Measurements from ENCODE around the gene ITGAE. TPM values are rescaled to one million over a fixed set of nuclear protein-coding genes. Genes with fewer than 3 reads are reported as not detected.

Gene ITGAE
- total RNA-seq, 4 donors from 2014 or later, result 16.1 to 29.5 (median 21.4) TPM

DNA sequence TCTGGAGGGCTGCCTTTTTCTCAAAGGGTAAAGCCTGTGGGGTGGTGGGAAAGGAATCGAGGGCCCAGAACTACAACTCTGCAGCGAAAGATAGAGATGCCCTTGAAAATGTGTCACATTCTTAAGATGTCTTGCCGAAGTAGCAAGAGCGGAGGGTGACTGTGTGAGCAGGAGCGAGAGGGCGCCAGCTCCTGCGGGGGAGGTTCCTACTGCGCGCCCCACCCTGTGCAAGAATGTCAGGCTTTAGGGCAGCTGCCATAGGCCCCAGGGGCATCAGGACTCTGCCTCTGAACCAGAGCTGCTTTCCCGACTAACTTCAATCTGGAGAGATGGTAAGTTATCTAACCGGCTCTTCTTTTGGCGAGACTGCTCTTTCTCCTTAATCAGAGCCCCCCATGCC lies 11.8 kb upstream of the ITGAE start:
- no peak for DNase-seq (ENCODE audit: extremely low spot score)
- Histone ChIP-seq H3K36me3 (peaks cover 54 to 100% (median 93%) of the 10 kb centered on the region in 4 donors), H3K4me3 (no peak overlapping the region), H3K4me1 (no peaks in the 10 kb centered on the region), H3K27me3 (no peaks in the 10 kb centered on the region), H3K9me3 (no peaks in the 10 kb centered on the region), H3K27ac (replicated peaks in 1 of 4) (no peak overlapping the region)
- WGBS, result 93% methylated on average over 12 of the region's 12 CpGs
- intact Hi-C loops (cut with DNase I), result no loop called here
- no peak for TF ChIP-seq POLR2A (IDR thresholded peaks at IDR 0.05; ENCODE audit: low read depth)
- TF ChIP-seq, protein P1, sequence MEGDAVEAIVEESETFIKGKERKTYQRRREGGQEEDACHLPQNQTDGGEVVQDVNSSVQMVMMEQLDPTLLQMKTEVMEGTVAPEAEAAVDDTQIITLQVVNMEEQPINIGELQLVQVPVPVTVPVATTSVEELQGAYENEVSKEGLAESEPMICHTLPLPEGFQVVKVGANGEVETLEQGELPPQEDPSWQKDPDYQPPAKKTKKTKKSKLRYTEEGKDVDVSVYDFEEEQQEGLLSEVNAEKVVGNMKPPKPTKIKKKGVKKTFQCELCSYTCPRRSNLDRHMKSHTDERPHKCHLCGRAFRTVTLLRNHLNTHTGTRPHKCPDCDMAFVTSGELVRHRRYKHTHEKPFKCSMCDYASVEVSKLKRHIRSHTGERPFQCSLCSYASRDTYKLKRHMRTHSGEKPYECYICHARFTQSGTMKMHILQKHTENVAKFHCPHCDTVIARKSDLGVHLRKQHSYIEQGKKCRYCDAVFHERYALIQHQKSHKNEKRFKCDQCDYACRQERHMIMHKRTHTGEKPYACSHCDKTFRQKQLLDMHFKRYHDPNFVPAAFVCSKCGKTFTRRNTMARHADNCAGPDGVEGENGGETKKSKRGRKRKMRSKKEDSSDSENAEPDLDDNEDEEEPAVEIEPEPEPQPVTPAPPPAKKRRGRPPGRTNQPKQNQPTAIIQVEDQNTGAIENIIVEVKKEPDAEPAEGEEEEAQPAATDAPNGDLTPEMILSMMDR (IDR thresholded peaks at IDR 0.05), result no peak
- TF ChIP-seq EP300 (IDR thresholded peaks at IDR 0.05), result no peak
- no peak for TF ChIP-seq POLR2AphosphoS5 (IDR thresholded peaks at IDR 0.05)

DNA sequence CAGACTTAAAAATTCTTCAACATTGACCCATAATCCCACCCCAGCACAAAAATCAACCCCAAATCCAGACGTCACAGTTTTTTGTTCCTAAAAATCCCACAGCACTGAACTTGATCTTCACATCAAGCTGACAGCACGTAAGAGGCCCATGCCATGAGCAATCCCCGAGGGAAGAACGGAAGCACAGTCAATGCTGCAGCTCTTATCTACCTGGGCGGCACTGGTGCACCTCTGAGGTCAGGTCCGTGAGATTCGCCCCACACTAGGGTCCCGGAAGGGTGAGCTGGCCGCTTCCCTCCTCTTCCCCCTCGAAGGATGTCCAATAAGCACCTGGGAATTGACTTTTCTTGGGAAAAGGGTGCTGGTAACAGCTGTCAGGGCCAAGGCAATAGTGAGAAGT lies 11.3 kb upstream of the ITGAE start:
- Histone ChIP-seq H3K4me1 (no peaks in the 10 kb centered on the region), H3K36me3 (peaks cover 53 to 100% (median 94%) of the 10 kb centered on the region in 4 donors), H3K4me3 (no peak overlapping the region), H3K9me3 (no peaks in the 10 kb centered on the region), H3K27me3 (no peaks in the 10 kb centered on the region), H3K27ac (replicated peaks in 1 of 4) (no peak overlapping the region)
- 86% methylated on average over 10 of the region's 10 CpGs for WGBS
- intact Hi-C loops (cut with DNase I), result no loop called here
- no peak for DNase-seq (ENCODE audit: extremely low spot score)
- TF ChIP-seq EP300 (IDR thresholded peaks at IDR 0.05) (no peak), POLR2A (IDR thresholded peaks at IDR 0.05; ENCODE audit: low read depth) (no peak), POLR2AphosphoS5 (IDR thresholded peaks at IDR 0.05) (no peak)
- TF ChIP-seq, protein P1 (IDR thresholded peaks at IDR 0.05), result no peak

DNA sequence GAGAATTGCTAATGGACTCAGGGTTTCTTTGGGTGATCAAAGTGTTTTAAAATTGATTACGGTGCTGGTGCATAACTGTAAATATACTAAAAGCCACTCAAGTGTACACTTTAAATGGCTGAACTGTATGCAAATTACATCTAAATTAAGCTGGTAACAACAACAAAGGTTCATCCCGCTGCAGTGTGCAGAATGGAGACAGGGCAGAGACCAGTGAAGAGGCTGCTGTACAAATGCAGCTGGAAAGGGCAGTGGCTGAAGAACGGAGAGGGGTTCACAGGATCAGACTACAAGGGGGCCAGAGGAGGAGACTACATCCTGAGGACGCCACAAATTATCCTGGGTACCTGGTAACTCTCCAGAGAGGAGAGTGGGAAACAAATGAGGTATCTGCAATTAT lies 9.0 kb upstream of the ITGAE start:
- intact Hi-C loops (cut with DNase I), result no loop called here
- DNase-seq (ENCODE audit: extremely low spot score), result no peak

DNA sequence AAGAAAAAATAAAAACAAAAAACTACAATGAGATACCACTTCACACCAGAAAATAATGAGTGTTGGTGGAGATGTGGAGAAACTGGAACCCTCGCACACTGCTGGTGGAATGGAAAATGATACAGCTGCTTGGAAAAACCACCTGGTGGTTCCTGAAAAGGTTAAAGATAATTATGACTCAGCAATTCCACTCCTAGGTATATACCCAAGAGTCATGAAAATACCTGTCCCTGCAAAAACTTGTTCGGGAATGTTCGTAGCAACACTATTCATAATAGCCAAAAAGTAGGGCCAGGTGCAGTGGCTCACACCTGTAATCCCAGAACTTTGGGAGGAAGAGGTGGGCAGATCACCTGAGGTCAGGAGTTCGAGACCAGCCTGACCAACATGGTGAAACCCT lies 8.1 kb upstream of the ITGAE start:
- no peak for DNase-seq (ENCODE audit: extremely low spot score)
- no peaks in the 10 kb centered on the region for H3K9me3 ChIP-seq
- TF ChIP-seq POLR2AphosphoS5 (IDR thresholded peaks at IDR 0.05) (no peak), EP300 (IDR thresholded peaks at IDR 0.05) (no peak), POLR2A (IDR thresholded peaks at IDR 0.05; ENCODE audit: low read depth) (no peak)
- TF ChIP-seq, protein P1 (IDR thresholded peaks at IDR 0.05), result no peak
- intact Hi-C loops (cut with DNase I), result no loop called here
- H3K4me1 ChIP-seq, result no peaks in the 10 kb centered on the region
- H3K27me3 ChIP-seq, result no peaks in the 10 kb centered on the region
- H3K27ac ChIP-seq (replicated peaks in 1 of 4), result no peak overlapping the region
- 95% methylated on average over 4 of the region's 4 CpGs for WGBS
- H3K36me3 ChIP-seq, result peaks cover 36 to 86% (median 70%) of the 10 kb centered on the region in 4 donors
- H3K4me3 ChIP-seq, result no peak overlapping the region

More for the DNA sequence above, 9.0 kb upstream of the ITGAE start:
- Histone ChIP-seq H3K36me3 (peaks cover 45 to 93% (median 79%) of the 10 kb centered on the region in 4 donors), H3K27me3 (no peaks in the 10 kb centered on the region), H3K9me3 (no peaks in the 10 kb centered on the region), H3K27ac (replicated peaks in 1 of 4) (no peak overlapping the region), H3K4me3 (no peak overlapping the region), H3K4me1 (no peaks in the 10 kb centered on the region)
- TF ChIP-seq POLR2AphosphoS5 (IDR thresholded peaks at IDR 0.05) (no peak), POLR2A (IDR thresholded peaks at IDR 0.05; ENCODE audit: low read depth) (no peak), EP300 (IDR thresholded peaks at IDR 0.05) (no peak)
- TF ChIP-seq, protein P1 (IDR thresholded peaks at IDR 0.05), result no peak
- 95% methylated on average over 4 of the region's 4 CpGs for WGBS

DNA sequence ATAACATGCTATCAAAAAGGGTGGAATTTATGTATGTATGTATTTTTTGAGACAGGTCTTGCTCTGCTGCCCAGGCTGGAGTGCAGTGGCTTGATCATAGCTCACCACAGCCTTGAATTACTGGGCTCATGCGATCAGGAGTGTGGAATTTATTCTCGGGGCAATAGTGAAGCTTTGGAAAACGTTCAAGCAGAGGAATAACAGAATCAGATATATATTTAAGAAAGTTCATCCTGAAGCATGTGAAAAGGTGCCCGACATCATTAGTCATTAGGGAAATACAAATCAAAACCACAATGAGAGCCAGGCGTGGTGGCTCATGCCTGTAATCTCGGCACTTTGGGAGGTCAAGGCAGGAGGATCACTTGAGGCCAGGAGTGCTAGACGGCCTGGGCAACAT lies 7.7 kb upstream of the ITGAE start:
- Histone ChIP-seq H3K36me3 (peaks cover 36 to 81% (median 66%) of the 10 kb centered on the region in 4 donors), H3K4me3 (no peak overlapping the region), H3K4me1 (peaks cover 0 to 3% (median 1%) of the 10 kb centered on the region in 4 donors), H3K27ac (replicated peaks in 1 of 4) (no peak overlapping the region), H3K9me3 (no peaks in the 10 kb centered on the region), H3K27me3 (no peaks in the 10 kb centered on the region)
- no peak for DNase-seq (ENCODE audit: extremely low spot score)
- WGBS, result 87% methylated on average over 7 of the region's 7 CpGs
- no peak for TF ChIP-seq EP300 (IDR thresholded peaks at IDR 0.05)
- TF ChIP-seq POLR2AphosphoS5 (IDR thresholded peaks at IDR 0.05), result no peak
- no peak for TF ChIP-seq POLR2A (IDR thresholded peaks at IDR 0.05; ENCODE audit: low read depth)
- TF ChIP-seq, protein P1 (IDR thresholded peaks at IDR 0.05), result no peak
- intact Hi-C loops (cut with DNase I), result no loop called here

Measured in esophagus muscularis mucosa (tissue), 4 donors.